ENCODE data around the gene CCR7. TPM values are rescaled to one million over a fixed set of nuclear protein-coding genes. Genes with fewer than 3 reads are reported as not detected.

Gene CCR7
- total RNA-seq, 4 donors from 2014 or later, result 1.5 TPM; not detected in 3

DNA sequence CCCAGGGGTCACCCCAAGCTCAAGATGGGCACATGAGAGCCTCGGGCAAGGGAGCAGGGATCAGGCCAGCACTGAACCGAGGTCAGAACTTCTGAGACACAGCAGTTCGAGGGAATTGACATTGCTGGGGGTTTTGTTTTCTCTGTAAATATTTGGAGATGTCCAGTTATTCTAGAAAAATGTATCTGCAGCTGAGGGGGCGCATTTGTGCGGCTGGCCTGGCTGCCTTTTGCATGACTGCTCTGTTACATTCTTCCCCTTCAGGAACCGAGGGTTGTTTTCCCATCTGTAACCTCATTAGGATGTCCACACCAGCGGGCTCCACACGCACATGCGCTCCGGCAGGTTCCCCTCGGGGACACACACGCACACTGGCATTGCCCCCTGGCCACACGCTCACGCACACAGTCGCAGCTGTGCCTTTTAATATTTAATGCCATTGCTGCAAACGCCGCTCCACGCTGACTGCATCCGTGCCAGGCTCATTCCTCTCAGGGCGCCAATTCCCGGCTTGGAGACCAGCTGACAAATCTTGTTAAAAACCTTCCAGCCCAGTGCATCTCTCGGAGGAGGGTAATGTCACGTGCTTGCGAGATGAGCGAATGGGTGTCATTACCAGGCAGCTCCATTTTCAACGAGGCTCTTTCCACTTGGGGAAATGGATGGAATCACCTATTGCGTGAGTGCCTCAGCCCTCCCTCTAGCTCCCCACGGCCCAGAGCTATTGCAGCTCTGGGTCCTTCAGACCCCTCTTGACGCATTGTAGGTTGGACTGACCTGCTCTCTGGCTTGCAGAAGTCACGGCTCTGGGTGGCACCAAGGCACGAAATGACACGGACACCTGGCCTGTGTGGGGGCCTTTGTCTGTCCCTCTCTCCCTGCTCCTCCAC, 13.1 kb downstream of the CCR7 start:
- TF ChIP-seq POLR2A (IDR thresholded peaks at IDR 0.05) (no peak), EP300 (IDR thresholded peaks at IDR 0.05) (peak in 1 of 2 donors; percentile 72)
- H3K4me1 ChIP-seq, result peaks cover 7 to 93% (median 63%) of the 10 kb centered on the region in 4 donors

DNA sequence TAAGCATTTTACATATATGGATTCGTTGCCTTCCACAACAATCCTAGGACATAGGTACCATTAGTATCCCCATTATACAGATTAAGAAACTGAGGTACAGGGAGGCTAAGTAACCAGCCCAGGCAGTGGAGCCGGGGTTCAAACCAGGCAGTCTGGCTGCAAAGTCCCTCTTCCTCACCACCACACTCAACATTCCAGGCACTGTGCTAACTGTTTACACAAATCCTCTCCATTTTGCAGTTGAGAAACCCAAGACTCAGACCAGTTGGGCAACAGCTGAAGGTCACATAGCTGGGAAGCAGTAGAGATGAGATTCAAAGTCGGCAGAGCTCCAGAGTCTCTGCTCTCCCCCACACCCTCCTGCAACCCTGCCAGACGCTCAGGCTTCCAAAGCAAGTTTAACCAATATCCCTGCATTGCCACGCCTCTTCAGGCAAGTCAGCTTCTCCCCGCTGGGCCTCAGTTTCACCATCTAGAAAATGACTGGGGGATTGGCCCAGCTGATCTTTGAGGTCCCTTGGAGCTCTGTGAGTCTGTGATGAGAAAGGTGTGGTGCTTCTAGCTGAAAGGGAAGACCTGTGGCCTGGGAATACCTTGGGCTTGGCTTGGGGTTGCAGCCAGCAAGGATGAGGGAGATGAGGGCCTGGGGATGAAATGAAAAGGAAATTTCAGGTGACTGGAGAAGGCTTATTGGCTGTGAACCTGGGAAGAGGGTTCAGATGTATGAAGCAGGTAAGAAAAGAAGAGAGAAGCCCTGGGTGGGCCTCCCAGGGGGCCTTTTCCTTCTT, 14.0 kb downstream of the CCR7 start:
- no peaks in the 10 kb centered on the region for H3K36me3 ChIP-seq
- H3K27ac ChIP-seq, result peak overlapping the region; percentile 63 to 94 (median 84)
- no peak for TF ChIP-seq POLR2A (IDR thresholded peaks at IDR 0.05)
- TF ChIP-seq EP300 (IDR thresholded peaks at IDR 0.05), result peak in 1 of 2 donors; percentile 90
- 62 to 66% methylated on average over 6 of the region's 6 CpGs for WGBS, 2 donors
- no peaks in the 10 kb centered on the region for H3K9me3 ChIP-seq
- H3K4me1 ChIP-seq, result peaks cover 7 to 85% (median 63%) of the 10 kb centered on the region in 4 donors
- DNase-seq (ENCODE audit: low spot score in 2 of 2), result peak; percentile 70 to 89
- H3K4me3 ChIP-seq, result no peak overlapping the region
- H3K27me3 ChIP-seq, result no peaks in the 10 kb centered on the region

More for the DNA sequence above, 13.1 kb downstream of the CCR7 start:
- Histone ChIP-seq H3K4me3 (no peak overlapping the region), H3K27ac (peak overlapping the region; percentile 70 to 94 (median 84)), H3K27me3 (no peaks in the 10 kb centered on the region), H3K36me3 (no peaks in the 10 kb centered on the region), H3K9me3 (no peaks in the 10 kb centered on the region)
- peak in 1 of 2 donors; percentile 73 for DNase-seq (ENCODE audit: low spot score in 2 of 2)
- WGBS, 2 donors, result 49 to 56% methylated on average over 29 to 32 of the region's 32 CpGs

DNA sequence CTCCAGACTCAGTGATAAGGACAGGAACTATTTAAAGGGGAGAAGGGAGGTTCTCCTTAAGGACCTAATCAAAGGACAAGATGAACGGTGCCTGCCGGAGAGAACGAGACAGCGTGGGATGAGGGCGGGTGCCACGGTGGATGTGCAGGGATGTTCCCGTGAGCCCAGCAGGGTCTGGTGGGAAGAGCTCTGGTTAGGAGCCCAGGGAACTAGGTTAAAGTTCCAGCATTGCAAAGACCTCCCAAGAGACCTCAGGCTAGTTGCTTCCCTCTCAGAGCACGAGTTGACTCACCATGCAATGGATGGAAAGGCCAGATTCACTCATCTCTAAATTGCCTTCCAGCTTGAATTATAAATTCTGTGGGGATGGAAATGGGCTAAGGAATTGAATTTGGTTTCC, 14.7 kb downstream of the CCR7 start:
- Histone ChIP-seq H3K27me3 (no peaks in the 10 kb centered on the region), H3K9me3 (no peaks in the 10 kb centered on the region), H3K27ac (peak overlapping the region in 3 of 4 donors; percentile 76 to 94 (median 93)), H3K36me3 (no peaks in the 10 kb centered on the region), H3K4me1 (peaks cover 7 to 83% (median 63%) of the 10 kb centered on the region in 4 donors), H3K4me3 (no peak overlapping the region)
- no peak for DNase-seq (ENCODE audit: low spot score in 2 of 2)
- no peak for TF ChIP-seq EP300 (IDR thresholded peaks at IDR 0.05)
- TF ChIP-seq POLR2A (IDR thresholded peaks at IDR 0.05), result no peak
- WGBS, 2 donors, result 77 to 81% methylated on average over 8 of the region's 8 CpGs

DNA sequence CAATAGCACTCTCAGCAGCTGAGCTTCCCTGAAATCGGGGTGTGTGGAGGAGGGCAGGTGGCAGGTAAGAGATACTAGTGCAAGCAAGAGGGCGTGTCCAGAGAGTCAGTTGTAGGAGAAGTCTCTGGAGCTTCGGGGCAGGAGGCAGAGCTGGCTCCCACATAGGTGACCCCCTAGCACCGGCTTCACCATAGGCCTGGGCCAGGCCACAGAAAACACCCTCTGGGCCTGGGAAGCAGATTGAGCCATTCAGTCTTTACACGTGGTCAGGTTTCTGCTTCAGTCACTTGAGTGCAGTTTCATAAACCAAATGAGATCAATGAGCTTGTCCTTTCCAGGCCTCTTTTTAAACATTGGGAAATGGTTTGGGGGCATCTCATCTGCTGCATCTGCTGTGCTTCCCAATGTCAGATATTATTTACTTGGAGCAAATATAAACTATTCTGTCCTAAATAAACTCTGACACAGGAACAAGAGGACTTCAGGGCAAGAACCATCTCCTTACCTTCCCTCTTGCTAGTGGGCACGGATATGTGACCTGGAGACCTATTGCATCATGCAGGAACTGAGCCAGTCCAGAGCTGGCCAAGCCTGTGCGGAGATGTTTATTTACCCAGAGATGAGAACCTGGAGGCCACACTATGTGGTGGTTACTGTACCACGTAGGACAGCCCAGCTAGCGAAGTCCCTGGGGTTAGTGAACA, 16.1 kb downstream of the CCR7 start:
- TF ChIP-seq POLR2A (IDR thresholded peaks at IDR 0.05) (no peak), EP300 (IDR thresholded peaks at IDR 0.05) (peak in 1 of 2 donors; percentile 88)
- TF ChIP-seq, protein P1, sequence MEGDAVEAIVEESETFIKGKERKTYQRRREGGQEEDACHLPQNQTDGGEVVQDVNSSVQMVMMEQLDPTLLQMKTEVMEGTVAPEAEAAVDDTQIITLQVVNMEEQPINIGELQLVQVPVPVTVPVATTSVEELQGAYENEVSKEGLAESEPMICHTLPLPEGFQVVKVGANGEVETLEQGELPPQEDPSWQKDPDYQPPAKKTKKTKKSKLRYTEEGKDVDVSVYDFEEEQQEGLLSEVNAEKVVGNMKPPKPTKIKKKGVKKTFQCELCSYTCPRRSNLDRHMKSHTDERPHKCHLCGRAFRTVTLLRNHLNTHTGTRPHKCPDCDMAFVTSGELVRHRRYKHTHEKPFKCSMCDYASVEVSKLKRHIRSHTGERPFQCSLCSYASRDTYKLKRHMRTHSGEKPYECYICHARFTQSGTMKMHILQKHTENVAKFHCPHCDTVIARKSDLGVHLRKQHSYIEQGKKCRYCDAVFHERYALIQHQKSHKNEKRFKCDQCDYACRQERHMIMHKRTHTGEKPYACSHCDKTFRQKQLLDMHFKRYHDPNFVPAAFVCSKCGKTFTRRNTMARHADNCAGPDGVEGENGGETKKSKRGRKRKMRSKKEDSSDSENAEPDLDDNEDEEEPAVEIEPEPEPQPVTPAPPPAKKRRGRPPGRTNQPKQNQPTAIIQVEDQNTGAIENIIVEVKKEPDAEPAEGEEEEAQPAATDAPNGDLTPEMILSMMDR (IDR thresholded peaks at IDR 0.05), result no peak
- H3K27ac ChIP-seq, result peak overlapping the region; percentile 10 to 94 (median 84)
- H3K4me1 ChIP-seq, result peaks cover 7 to 71% (median 58%) of the 10 kb centered on the region in 4 donors
- no peaks in the 10 kb centered on the region for H3K27me3 ChIP-seq
- H3K4me3 ChIP-seq, result no peak overlapping the region
- H3K9me3 ChIP-seq, result no peaks in the 10 kb centered on the region
- H3K36me3 ChIP-seq, result no peaks in the 10 kb centered on the region
- peak; percentile 63 to 82 for DNase-seq (ENCODE audit: low spot score in 2 of 2)
- WGBS, 2 donors, result 53 to 64% methylated on average over 9 of the region's 9 CpGs

DNA sequence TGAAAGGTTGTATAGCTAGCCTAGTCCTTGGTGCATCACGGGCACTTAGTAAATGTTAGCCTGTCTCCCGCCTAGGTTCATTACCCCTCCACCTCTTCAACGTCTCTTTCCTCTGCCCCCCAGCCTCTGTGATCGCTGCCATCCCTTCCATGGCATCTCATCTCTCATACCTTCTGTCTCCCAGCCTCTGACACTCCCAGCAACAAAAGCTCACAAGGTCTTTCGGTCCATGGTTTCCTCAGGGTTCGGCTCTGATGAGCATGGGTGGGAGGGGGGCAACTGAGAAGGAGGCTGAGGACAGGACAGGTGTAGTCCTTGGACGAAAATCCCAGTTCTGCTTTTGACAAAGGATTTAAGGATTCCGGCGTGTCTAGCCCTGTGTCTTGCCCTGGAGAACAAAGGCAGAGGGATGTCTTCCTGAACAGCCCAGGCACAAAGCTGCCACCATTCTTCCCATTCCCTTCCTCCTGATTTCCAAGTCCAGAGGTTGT, 16.7 kb downstream of the CCR7 start:
- H3K4me1 ChIP-seq, result peaks cover 7 to 71% (median 58%) of the 10 kb centered on the region in 4 donors
- no peak for DNase-seq (ENCODE audit: low spot score in 2 of 2)
- no peak overlapping the region for H3K4me3 ChIP-seq

More for the DNA sequence above, 16.7 kb downstream of the CCR7 start:
- Histone ChIP-seq H3K27me3 (no peaks in the 10 kb centered on the region), H3K27ac (peak overlapping the region; percentile 10 to 94 (median 84)), H3K36me3 (no peaks in the 10 kb centered on the region), H3K9me3 (no peaks in the 10 kb centered on the region)
- WGBS, 2 donors, result 91% methylated on average over 9 of the region's 9 CpGs
- TF ChIP-seq POLR2A (IDR thresholded peaks at IDR 0.05) (no peak), EP300 (IDR thresholded peaks at IDR 0.05) (no peak)
- TF ChIP-seq, protein P1 (IDR thresholded peaks at IDR 0.05), result no peak

Measured in tibial nerve (tissue), 4 donors.